Measurements from ENCODE around the gene XDH.

The XDH gene

GRCh38 chr2:31414601-31415241, at the start of gene XDH:
XDH (minus strand) TSS chr2:31414742; CDS start chr2:31414666, 76 bp downstream.
- DNase-seq: no peak

- DNase-seq: no peak
Measured at GRCh38 chr2:31457651-31458050, 43.1 kb upstream of the XDH start.

GRCh38 chr2:31446848-31447247, 32.3 kb upstream of the XDH start:
- DNase-seq: no peak

- no peak for DNase-seq
Measured at GRCh38 chr2:31442376-31442775, 27.8 kb upstream of the XDH start.

GRCh38 chr2:31440764-31441163, 26.2 kb upstream of the XDH start:
- no peak for DNase-seq

GRCh38 chr2:31434911-31435310, 20.4 kb upstream of the XDH start:
- no peak for DNase-seq

GRCh38 chr2:31433541-31433940, 19.0 kb upstream of the XDH start:
- DNase-seq: no peak

GRCh38 chr2:31430439-31431165, 16.1 kb upstream of the XDH start:
- no peak for DNase-seq

GRCh38 chr2:31429759-31430438, 15.4 kb upstream of the XDH start:
- DNase-seq: no peak

- DNase-seq: no peak
Measured at GRCh38 chr2:31429040-31429439, 14.5 kb upstream of the XDH start.

GRCh38 chr2:31428001-31428418, 13.5 kb upstream of the XDH start:
- DNase-seq: no peak

GRCh38 chr2:31426096-31426495, 11.6 kb upstream of the XDH start:
- DNase-seq: no peak

- no peak for DNase-seq
Measured at GRCh38 chr2:31421634-31422033, 7.1 kb upstream of the XDH start.

GRCh38 chr2:31420936-31421335, 6.4 kb upstream of the XDH start:
- DNase-seq: no peak

- no peak for DNase-seq
Measured at GRCh38 chr2:31419386-31419785, 4.8 kb upstream of the XDH start.

- no peak for DNase-seq
Measured at GRCh38 chr2:31415421-31415820, 879 bp upstream of the XDH start.

- DNase-seq: no peak
Measured at GRCh38 chr2:31413862-31414550, 536 bp downstream of the XDH start.

GRCh38 chr2:31413025-31413424, 1.5 kb downstream of the XDH start:
- DNase-seq: no peak

GRCh38 chr2:31411771-31412170, 2.8 kb downstream of the XDH start:
- DNase-seq: no peak

- DNase-seq: no peak
Measured at GRCh38 chr2:31406593-31407385, 7.8 kb downstream of the XDH start.

GRCh38 chr2:31404827-31405226, 9.7 kb downstream of the XDH start:
- no peak for DNase-seq

- DNase-seq: no peak
Measured at GRCh38 chr2:31404302-31404701, 10.2 kb downstream of the XDH start.

- no peak for DNase-seq
Measured at GRCh38 chr2:31402388-31402787, 12.2 kb downstream of the XDH start.
